Stomach (tissue), 9 donors: ENCODE data around the gene COL23A1. TPM values are rescaled to one million over a fixed set of nuclear protein-coding genes. Genes with fewer than 3 reads are reported as not detected.

Source experiments
- DNase-seq, 2 donors: peaks; one replicate each; pipeline versions ENCODE4 v3.0.0 to v3.0.0-alpha.2; 2013 to 2019
- H3K27ac ChIP-seq, 5 donors: fragments of 200-600 bp in 4 of 5; sonication (generic) in 4 of 5; one replicate each; pipeline ENCODE4 v1.5.1; 2013 to 2019; ENCODE audit warnings: mild to moderate bottlenecking in 1 of 5, moderate library complexity in 1 of 5
- H3K27me3 ChIP-seq, 3 donors: fragments of 200-600 bp; sonication (generic); one replicate each; pipeline ENCODE4 v1.5.1; 2017 to 2019; ENCODE audit warnings: mixed run types in 1 of 3
- H3K36me3 ChIP-seq, 4 donors: fragments of 200-600 bp; sonication (generic); 1 replicate in 3 of 4; 2 replicates in 1 of 4; pipeline ENCODE4 v1.5.1; 2016 to 2019
- H3K4me1 ChIP-seq, 4 donors: fragments of 200-600 bp; sonication (generic); one replicate each; pipeline ENCODE4 v1.5.1; 2016 to 2019
- H3K4me3 ChIP-seq, 4 donors: fragments of 200-600 bp; sonication (generic) in 3 of 4; one replicate each; pipeline ENCODE4 v1.5.1; 2016 to 2019; ENCODE audit warnings: mild to moderate bottlenecking in 1 of 4
- H3K9me3 ChIP-seq, 4 donors: fragments of 200-600 bp; sonication (generic); one replicate each; pipeline ENCODE4 v1.5.1; 2016 to 2019
- CTCF ChIP-seq, 7 experiments: fragments of 450-650 bp in 4 of 7; fragments of 200-600 bp in 3 of 7; sonication (generic) in 3 of 7; IDR thresholded peaks; one replicate each; pipeline ENCODE4 v1.5.1; 2016 to 2019; ENCODE audit warnings: antibody characterized with exemption in 7 of 7, control low read depth in 2 of 7, mild to moderate bottlenecking in 1 of 7
- EP300 ChIP-seq: sonication (generic); formaldehyde crosslinking; IDR thresholded peaks from one replicate; pipeline ENCODE4 v1.6.1; 2017; ENCODE audit warnings: antibody characterized with exemption
- POLR2A ChIP-seq, 4 donors: fragments of 450-650 bp; IDR thresholded peaks; one replicate each; pipeline ENCODE4 v1.6.1; 2016; ENCODE audit warnings: antibody characterized with exemption in 4 of 4, control low read depth in 2 of 4, mild to moderate bottlenecking in 1 of 4, moderate library complexity in 1 of 4
- POLR2AphosphoS5 ChIP-seq, 3 donors: sonication (generic); formaldehyde crosslinking; IDR thresholded peaks; one replicate each; pipeline ENCODE4 v1.6.1; 2016; ENCODE audit warnings: antibody characterized with exemption in 3 of 3
- WGBS, 5 donors: extraction: QIAGEN DNeasy Blood & Tissue Kit in 3 of 5; methylation state at CpG; one replicate each; pipeline versions ENCODE4 v1.1.5 to v1.1.7; 2013 to 2018; 5-methylcytosine and 5-hydroxymethylcytosine counted together
- intact Hi-C: fragments of 100-400 bp; cut with DNase I; formaldehyde crosslinking; loops from one replicate; pipeline ENCODE4 v1.15.1; 2023; ENCODE audit warnings: low total_unique reads
- polyA plus RNA-seq, 3 donors: library from polyadenylated mRNA; stranded (reverse); fragments of 200-250 nt; gene quantifications; one replicate each; pipeline ENCODE4 v1.2.3, GENCODE V29; 2013
- total RNA-seq, 5 donors: library from RNA; depleted of rRNA; stranded (reverse); fragments of >200 nt; gene quantifications; one replicate each; pipeline versions ENCODE4 v1.1.0 to v1.2.3, GENCODE V29; 2014 to 2016
- donor health status: healthy with polysubstance abuse.
- donor health status: Bipolar disorder and iron deficiency.
- donor health status: healthy.

The COL23A1 gene
- total and polyA plus RNA-seq, 8 donors = under 0.01 to 7.0 (median 1.4) TPM

- WGBS, 5 donors = 82 to 87% (median 86%) methylated on average over 16 to 21 of the region's 21 CpGs
- H3K27ac ChIP-seq = no peak overlapping the region
- peaks cover 0 to 6% (median 0%) of the 10 kb centered on the region in 4 donors for H3K9me3 ChIP-seq
- intact Hi-C loops = no loop called here
- peaks cover 0 to 20% (median 0%) of the 10 kb centered on the region in 3 donors for H3K27me3 ChIP-seq
- TF ChIP-seq POLR2A (IDR thresholded peaks at IDR 0.05) (no peak), CTCF (IDR thresholded peaks at IDR 0.05) (no peak), EP300 (no peak), POLR2AphosphoS5 (IDR thresholded peaks at IDR 0.05) (no peak)
- H3K4me3 ChIP-seq = no peak overlapping the region
- no peak for DNase-seq
- H3K36me3 ChIP-seq = no peaks in the 10 kb centered on the region
- peaks cover 0 to 11% (median 5%) of the 10 kb centered on the region in 4 donors for H3K4me1 ChIP-seq
These were observed 223.0 kb downstream of the COL23A1 start for GRCh38 chr5:178366998-178367735.

DNA sequence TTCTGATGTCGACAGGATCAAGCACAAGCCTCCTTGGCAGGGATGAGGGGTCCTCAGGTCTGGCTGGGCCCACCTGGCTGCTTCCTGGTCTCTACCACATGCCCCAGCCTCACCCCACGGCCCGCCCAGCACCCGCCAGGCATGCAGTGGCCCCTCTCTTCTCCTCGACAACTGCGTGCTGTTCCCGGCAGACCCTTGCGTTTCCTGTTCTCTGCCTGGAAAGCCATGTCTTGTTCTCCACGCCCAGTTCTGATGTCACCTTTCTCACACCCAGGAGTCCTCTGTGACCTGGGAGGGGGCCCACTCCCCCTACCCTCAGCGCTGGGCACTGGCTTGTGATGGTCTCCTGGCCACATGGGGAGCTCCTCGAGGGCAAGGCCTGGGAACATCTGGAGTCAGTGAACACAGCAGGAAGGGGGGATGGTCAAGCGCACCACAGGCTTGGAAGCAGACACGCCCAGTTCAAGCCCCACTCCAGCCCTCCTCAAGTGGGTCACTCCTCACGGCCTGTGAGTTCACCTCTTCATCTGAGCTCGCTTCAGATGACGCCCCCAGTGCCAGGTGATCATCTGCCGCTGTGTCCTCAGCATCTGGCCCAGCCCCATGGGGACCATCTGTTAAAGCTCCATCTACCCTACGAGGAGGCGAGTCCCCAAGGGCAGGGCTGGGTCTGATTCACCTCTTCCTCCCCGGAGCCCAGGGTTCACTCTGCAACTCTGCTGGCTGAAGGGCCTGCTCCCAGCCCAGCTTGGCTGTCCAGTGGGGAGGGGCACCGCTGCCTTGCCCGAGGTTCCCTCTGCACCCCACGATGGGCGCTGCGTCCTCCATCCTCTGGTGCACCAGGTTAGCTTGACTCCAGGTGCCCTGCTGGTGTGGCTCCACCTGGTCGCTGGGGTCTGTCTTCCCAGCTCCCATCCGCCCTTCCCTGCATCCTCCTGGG lies 224.4 kb downstream of the COL23A1 start:
- intact Hi-C loops = no loop called here
- no peak overlapping the region for H3K27ac ChIP-seq
- TF ChIP-seq POLR2AphosphoS5 (IDR thresholded peaks at IDR 0.05) (no peak), POLR2A (IDR thresholded peaks at IDR 0.05) (no peak), EP300 (no peak), CTCF (IDR thresholded peaks at IDR 0.05) (no peak)
- peaks cover 0 to 25% (median 0%) of the 10 kb centered on the region in 3 donors for H3K27me3 ChIP-seq
- no peak for DNase-seq
- H3K4me3 ChIP-seq = no peak overlapping the region
- peaks cover 0 to 6% (median 0%) of the 10 kb centered on the region in 4 donors for H3K9me3 ChIP-seq
- no peaks in the 10 kb centered on the region for H3K36me3 ChIP-seq
- 82 to 88% (median 86%) methylated on average over 21 to 27 of the region's 27 CpGs for WGBS, 5 donors
- H3K4me1 ChIP-seq = no peaks in the 10 kb centered on the region

DNA sequence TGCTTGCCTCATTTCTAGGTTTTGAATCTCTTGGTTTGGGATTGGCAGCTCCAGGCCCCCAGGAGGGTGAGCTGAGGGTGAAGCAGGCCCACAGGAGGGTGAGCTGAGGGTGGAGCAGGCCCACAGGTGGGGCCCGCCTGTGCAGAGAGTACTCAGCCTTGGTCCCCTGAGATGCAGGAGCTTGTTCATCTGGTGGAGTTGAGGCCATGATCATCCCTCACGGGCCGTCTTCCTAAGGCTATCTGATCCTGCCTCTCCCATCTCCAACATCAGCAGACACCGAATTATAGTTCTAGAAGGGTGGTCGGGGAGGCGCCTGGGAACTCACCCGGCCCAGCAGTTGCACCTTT lies 225.9 kb downstream of the COL23A1 start:
- no peak overlapping the region for H3K4me3 ChIP-seq
- H3K27me3 ChIP-seq = peaks cover 0 to 37% (median 0%) of the 10 kb centered on the region in 3 donors
- TF ChIP-seq POLR2A (IDR thresholded peaks at IDR 0.05) = no peak
- TF ChIP-seq POLR2AphosphoS5 (IDR thresholded peaks at IDR 0.05) = no peak
- no peak for TF ChIP-seq EP300
- TF ChIP-seq CTCF (IDR thresholded peaks at IDR 0.05) = no peak
- no peak overlapping the region for H3K27ac ChIP-seq
- no peaks in the 10 kb centered on the region for H3K4me1 ChIP-seq
- WGBS, 5 donors = 88 to 95% (median 92%) methylated on average over 4 to 7 of the region's 7 CpGs
- intact Hi-C loops = no loop called here
- no peaks in the 10 kb centered on the region for H3K36me3 ChIP-seq
- no peaks in the 10 kb centered on the region for H3K9me3 ChIP-seq
- no peak for DNase-seq

DNA sequence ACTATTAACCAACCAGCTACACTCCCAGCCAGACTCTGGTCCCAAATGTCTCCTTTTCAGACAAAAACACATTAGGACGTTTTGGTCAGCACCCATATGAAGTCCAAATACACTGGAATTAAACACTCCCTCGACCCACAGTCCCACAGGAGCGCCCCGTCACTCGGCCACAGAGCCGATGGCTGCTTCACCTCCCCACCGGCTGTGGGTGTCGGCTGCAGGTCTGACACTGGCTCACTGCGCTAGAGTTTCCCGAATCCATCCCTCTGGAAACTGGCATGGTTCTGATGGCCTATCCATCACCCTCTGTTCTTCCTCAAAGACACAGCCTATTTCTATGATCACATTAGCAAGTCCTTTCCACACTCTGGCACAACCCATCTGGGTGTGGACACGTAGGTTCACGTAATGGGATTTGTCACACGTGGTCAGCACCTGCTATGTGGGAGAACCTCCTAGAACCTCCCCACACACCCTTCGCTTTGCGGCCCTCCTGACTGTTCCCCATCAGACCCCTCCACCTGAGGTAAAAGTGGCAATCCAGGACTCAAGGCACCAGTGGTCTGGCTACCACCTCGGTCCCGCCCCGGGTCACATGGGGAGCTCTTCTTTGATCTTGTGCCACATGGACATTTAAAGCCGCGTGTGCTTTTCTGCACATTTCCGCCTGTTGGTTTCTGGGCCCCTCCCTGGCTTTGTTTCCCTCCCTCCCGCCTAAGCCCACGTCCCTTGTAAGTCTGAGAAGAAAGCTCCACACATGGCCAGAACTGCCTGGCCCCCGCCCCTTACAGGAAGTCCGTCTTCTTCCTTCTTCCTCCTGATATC lies 226.5 kb downstream of the COL23A1 start:
- no peak for DNase-seq
- Histone ChIP-seq H3K9me3 (no peaks in the 10 kb centered on the region), H3K27ac (no peak overlapping the region), H3K4me1 (no peaks in the 10 kb centered on the region), H3K36me3 (no peaks in the 10 kb centered on the region), H3K4me3 (no peak overlapping the region), H3K27me3 (peaks cover 0 to 32% (median 0%) of the 10 kb centered on the region in 3 donors)
- WGBS, 5 donors = 75 to 81% (median 79%) methylated on average over 25 of the region's 25 CpGs
- intact Hi-C loops = no loop called here
- TF ChIP-seq EP300 = no peak
- TF ChIP-seq CTCF (IDR thresholded peaks at IDR 0.05) = no peak
- no peak for TF ChIP-seq POLR2A (IDR thresholded peaks at IDR 0.05)
- no peak for TF ChIP-seq POLR2AphosphoS5 (IDR thresholded peaks at IDR 0.05)
